ENCODE results near the gene VIPR2. TPM values are rescaled to one million over a fixed set of nuclear protein-coding genes. Genes with fewer than 3 reads are reported as not detected.

Gene VIPR2
- polyA plus RNA-seq, 3 donors, result not detected

DNA sequence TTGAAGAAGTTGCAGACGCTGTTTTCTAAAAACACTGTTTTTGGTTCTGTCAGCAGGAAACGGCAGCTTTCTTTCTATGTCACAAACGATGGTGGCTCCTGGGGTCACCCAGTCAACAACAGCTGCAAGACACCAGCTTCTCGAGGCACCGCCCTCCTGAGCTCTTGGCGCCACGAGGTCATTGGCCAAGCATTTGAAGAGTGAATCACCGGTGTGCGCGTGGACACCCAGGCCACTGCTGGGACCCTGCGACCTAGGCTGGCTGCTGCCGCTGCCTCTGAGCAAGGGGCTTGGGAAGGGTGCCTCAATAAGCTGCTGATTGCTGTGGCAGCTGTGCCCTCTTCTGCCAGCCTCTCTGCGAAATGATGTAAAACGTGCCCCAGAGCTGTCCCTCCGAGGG lies 22.5 kb upstream of the VIPR2 start:
- no peaks in the 10 kb centered on the region for H3K36me3 Mint-ChIP-seq
- intact Hi-C loops (cut with micrococcal nuclease), result no loop called here
- H3K9me3 Mint-ChIP-seq, result peaks cover 6 to 28% (median 20%) of the 10 kb centered on the region in 7 donors

DNA sequence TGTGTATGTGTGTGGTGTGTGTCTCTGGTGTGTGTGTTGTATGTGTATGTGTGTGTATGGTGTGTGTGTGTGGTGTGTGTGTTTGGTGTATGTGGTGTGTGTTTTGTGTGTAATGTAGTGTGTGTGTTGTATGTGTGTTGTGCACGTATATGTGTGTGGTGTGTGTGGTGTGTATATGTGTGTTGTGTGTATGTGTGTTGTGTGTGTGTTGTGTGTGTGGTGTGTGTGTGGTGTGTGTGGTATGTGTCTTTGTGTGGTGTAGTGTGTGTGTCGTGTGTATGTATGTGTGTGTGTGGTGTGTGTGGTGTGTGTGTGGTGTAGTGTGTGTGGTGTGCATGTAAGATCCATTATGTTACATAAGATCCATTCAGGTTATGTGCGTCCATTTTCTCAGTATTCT lies 21.9 kb upstream of the VIPR2 start:
- Histone ChIP-seq H3K4me1 (ENCODE audit: control insufficient read depth in 1 of 2, insufficient read depth in 2 of 2, low read length in 2 of 2) (no peaks in the 10 kb centered on the region), H3K27me3 (ENCODE audit: control insufficient read depth in 2 of 2, insufficient read depth in 2 of 2, low read length in 2 of 2) (no peaks in the 10 kb centered on the region), H3K4me2 (replicated peaks; ENCODE audit: extremely low read depth, low read length, poor library complexity, severe bottlenecking) (no peak overlapping the region), H3K36me3 (replicated peaks in 1 of 2; ENCODE audit: control insufficient read depth in 1 of 2, insufficient read depth in 2 of 2, low read length in 2 of 2) (no peaks in the 10 kb centered on the region), H2AFZ (ENCODE audit: insufficient read depth, low read depth, low read length, poor library complexity, severe bottlenecking) (no peak overlapping the region), H4K20me1 (ENCODE audit: insufficient read depth, low read length) (no peaks in the 10 kb centered on the region), H3K9me3 (replicated peaks in 1 of 2; ENCODE audit: control insufficient read depth in 1 of 2, insufficient read depth in 1 of 2, low read length in 2 of 2) (peaks cover 30 to 33% of the 10 kb centered on the region in 2 donors), H3K27ac (ENCODE audit: low read depth in 1 of 2, low read length in 2 of 2) (no peak overlapping the region), H3K79me2 (ENCODE audit: insufficient read depth, low read length) (no peaks in the 10 kb centered on the region), H3K9ac (ENCODE audit: insufficient read depth, low read length, poor library complexity, severe bottlenecking) (no peak overlapping the region), H3K4me3 (replicated peaks in 1 of 3; ENCODE audit: low read depth in 2 of 3, low read length in 3 of 3) (no peak overlapping the region)
- TF ChIP-seq, protein P1, sequence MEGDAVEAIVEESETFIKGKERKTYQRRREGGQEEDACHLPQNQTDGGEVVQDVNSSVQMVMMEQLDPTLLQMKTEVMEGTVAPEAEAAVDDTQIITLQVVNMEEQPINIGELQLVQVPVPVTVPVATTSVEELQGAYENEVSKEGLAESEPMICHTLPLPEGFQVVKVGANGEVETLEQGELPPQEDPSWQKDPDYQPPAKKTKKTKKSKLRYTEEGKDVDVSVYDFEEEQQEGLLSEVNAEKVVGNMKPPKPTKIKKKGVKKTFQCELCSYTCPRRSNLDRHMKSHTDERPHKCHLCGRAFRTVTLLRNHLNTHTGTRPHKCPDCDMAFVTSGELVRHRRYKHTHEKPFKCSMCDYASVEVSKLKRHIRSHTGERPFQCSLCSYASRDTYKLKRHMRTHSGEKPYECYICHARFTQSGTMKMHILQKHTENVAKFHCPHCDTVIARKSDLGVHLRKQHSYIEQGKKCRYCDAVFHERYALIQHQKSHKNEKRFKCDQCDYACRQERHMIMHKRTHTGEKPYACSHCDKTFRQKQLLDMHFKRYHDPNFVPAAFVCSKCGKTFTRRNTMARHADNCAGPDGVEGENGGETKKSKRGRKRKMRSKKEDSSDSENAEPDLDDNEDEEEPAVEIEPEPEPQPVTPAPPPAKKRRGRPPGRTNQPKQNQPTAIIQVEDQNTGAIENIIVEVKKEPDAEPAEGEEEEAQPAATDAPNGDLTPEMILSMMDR (IDR thresholded peaks at IDR 0.05), result no peak
- no peak for DNase-seq
- H3K27me3 Mint-ChIP-seq (ENCODE audit: low read depth in 3 of 3), result no peaks in the 10 kb centered on the region
- no peaks in the 10 kb centered on the region for H3K4me1 Mint-ChIP-seq
- no peak overlapping the region for H3K4me3 Mint-ChIP-seq
- H3K36me3 Mint-ChIP-seq, result no peaks in the 10 kb centered on the region
- peaks cover 6 to 27% (median 19%) of the 10 kb centered on the region in 7 donors for H3K9me3 Mint-ChIP-seq
- H3K27ac Mint-ChIP-seq, result no peak overlapping the region
- intact Hi-C loops (cut with micrococcal nuclease), result no loop called here
- 50% methylated on average over 2 of the region's 3 CpGs for WGBS (ENCODE audit: insufficient coverage)

More for the DNA sequence above, 22.5 kb upstream of the VIPR2 start:
- Histone ChIP-seq H4K20me1 (ENCODE audit: insufficient read depth, low read length) (no peaks in the 10 kb centered on the region), H3K4me1 (ENCODE audit: control insufficient read depth in 1 of 2, insufficient read depth in 2 of 2, low read length in 2 of 2) (no peaks in the 10 kb centered on the region), H3K27ac (ENCODE audit: low read depth in 1 of 2, low read length in 2 of 2) (no peak overlapping the region), H3K79me2 (ENCODE audit: insufficient read depth, low read length) (no peaks in the 10 kb centered on the region), H3K9ac (ENCODE audit: insufficient read depth, low read length, poor library complexity, severe bottlenecking) (no peak overlapping the region), H3K27me3 (ENCODE audit: control insufficient read depth in 2 of 2, insufficient read depth in 2 of 2, low read length in 2 of 2) (no peaks in the 10 kb centered on the region), H3K36me3 (replicated peaks in 1 of 2; ENCODE audit: control insufficient read depth in 1 of 2, insufficient read depth in 2 of 2, low read length in 2 of 2) (no peaks in the 10 kb centered on the region), H3K9me3 (replicated peaks in 1 of 2; ENCODE audit: control insufficient read depth in 1 of 2, insufficient read depth in 1 of 2, low read length in 2 of 2) (peaks cover 30 to 35% of the 10 kb centered on the region in 2 donors), H2AFZ (ENCODE audit: insufficient read depth, low read depth, low read length, poor library complexity, severe bottlenecking) (no peak overlapping the region), H3K4me3 (replicated peaks in 1 of 3; ENCODE audit: low read depth in 2 of 3, low read length in 3 of 3) (no peak overlapping the region), H3K4me2 (replicated peaks; ENCODE audit: extremely low read depth, low read length, poor library complexity, severe bottlenecking) (no peak overlapping the region)
- no peak overlapping the region for H3K27ac Mint-ChIP-seq
- TF ChIP-seq, protein P1 (IDR thresholded peaks at IDR 0.05), result no peak
- no peak overlapping the region for H3K4me3 Mint-ChIP-seq
- no peaks in the 10 kb centered on the region for H3K27me3 Mint-ChIP-seq (ENCODE audit: low read depth in 3 of 3)
- WGBS (ENCODE audit: insufficient coverage), result 96% methylated on average over 12 of the region's 15 CpGs
- no peak for DNase-seq
- H3K4me1 Mint-ChIP-seq, result no peaks in the 10 kb centered on the region

Data from CD14-positive monocyte (primary cell).